ENCODE results near the gene P2RY1.

P2RY1 gene, protein sequence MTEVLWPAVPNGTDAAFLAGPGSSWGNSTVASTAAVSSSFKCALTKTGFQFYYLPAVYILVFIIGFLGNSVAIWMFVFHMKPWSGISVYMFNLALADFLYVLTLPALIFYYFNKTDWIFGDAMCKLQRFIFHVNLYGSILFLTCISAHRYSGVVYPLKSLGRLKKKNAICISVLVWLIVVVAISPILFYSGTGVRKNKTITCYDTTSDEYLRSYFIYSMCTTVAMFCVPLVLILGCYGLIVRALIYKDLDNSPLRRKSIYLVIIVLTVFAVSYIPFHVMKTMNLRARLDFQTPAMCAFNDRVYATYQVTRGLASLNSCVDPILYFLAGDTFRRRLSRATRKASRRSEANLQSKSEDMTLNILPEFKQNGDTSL
- total RNA-seq: 3.5 to 58.2 (median 32.6) reads per million in 17 experiments

GRCh38 chr3:152834776-152835600, at the start of gene P2RY1:
Gene P2RY1 (plus strand): TSS chr3:152835131. CDS start chr3:152835783, 652 bp downstream.
- DNase-seq: peak; percentile 85 to 92 (median 89)

DNA sequence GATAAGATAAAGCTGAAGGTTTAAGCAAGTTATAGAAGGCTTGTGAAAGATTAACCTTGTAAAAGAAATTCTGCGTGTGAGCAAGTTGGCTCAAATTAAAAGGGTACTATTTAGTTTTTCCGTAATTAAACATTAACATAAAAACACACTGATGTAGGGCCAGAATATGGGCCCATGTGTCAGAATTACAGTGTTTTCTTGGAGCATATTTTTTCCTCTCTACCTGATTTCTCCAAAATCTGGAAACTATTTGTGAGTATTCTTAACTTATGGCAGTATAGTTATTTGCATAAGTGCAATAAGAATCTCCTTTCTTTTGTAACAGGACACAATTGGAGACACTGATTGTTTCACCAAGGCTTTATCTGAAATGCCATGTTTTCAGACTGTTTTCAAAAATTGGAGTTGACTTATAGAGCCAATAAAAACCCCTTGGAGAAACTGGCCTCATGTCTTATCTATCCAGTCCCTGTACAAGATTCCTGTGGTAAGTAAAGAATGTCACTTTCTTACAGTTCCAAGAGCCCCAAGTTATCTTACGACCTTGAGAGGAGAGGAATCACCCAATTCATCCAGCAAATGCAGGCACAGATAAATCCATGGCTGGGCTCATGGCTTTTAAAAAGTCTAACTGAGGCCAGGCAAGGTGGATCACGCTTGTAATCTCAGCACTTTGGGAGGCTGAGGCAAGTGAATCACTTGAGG, 47.8 kb upstream of the P2RY1 start:
- DNase-seq: no peak

- DNase-seq: no peak
Observed at GRCh38 chr3:152790651-152791387, 44.1 kb upstream of the P2RY1 start.

DNA sequence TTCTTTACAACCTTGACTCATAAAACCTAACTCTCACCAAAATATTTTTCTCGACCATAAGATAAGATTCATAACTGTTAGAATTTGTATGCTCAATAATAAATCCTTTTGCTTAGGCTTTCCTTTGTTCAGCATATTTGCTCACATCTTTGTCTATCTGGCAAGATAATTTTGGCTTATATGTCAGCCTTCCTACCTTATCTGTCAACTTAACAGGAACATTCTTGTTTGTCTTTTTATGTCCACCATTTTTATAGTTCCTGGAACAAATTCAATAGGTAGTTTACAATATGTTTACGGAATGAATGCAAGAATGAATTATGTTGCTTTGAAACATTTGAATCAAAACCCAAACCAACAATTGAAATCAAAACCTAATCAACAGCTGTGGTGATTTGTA, 41.0 kb upstream of the P2RY1 start:
- no peak for DNase-seq

- DNase-seq: no peak
Observed at GRCh38 chr3:152797751-152798432, 37.0 kb upstream of the P2RY1 start.

GRCh38 chr3:152811974-152812760, 22.8 kb upstream of the P2RY1 start:
- DNase-seq: no peak

DNA sequence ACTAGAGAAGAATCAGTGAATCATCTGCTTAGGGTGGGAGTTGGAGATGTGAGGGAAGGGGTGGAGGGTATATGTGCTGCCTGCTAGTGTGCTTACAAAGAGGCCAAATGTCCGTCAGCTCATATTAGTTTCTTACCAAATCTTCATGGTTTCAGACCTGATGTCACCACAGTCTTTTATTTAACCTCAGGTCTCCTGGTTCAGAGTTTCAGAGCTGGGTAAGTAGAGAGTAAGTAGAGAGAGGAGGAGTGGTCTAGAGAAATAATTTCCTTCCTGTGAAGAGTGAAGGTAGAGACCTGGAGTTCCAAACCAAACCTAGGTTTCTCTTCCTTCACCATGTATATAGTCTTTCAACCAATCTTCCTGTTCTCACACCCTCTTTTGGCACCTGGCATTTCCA, 17.5 kb upstream of the P2RY1 start:
- DNase-seq: no peak

DNA sequence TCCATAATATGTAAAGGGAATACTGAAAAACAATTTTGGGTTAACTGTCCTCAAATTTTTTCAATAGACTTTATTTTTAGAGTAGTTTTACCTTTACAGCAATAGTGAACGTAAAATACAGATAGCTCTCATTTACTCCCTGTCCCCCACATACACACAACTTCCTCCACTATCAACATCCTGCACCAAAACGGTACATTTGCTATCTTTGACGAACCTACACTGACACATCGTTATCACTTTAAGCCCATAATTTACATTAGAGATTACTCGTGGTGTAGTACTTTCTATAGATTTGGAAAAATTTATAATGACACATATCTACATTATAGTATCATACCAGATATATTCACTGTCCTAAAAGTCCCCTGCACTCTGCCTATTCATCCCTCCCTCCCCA, 16.9 kb upstream of the P2RY1 start:
- DNase-seq: no peak

DNA sequence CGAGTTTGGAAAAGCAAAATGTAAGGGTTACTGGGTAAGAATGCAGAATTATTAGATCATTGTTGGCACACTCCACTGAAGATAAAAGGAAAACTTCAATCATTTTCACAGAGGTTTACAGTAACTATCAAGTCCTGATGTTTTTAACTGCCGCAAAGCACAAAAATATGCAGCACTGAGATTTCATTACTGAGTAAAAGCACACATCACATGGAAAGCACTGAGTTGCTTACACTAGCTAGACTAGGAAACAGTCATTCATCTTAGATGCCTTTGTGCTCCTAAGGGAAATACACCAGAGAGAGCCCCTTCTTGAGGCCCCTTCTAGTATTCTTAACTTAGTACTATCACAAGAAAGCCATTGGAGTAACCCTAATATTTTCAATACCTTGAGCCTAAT, 11.8 kb upstream of the P2RY1 start:
- DNase-seq: no peak

GRCh38 chr3:152823781-152824180, 11.2 kb upstream of the P2RY1 start:
- no peak for DNase-seq

DNA sequence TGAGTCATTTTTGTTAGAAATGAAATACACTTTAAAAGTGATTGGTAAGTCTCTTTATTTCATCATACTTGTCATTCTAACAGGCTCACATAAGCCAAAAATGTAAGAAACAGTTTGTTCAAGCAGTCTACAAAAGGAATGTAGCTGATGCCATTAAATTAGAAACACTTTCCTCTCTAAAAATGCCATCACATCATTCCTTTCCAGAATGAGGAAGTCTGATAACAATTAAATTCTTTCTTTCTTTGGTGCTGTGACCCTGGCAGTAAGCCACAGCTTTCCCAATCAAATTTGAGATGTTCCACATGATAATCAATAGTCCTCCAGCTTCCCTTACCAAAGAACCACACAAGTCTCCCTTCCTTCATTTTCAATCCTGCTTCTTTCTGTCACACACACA, 9.4 kb upstream of the P2RY1 start:
- no peak for DNase-seq

GRCh38 chr3:152826476-152826875, 8.5 kb upstream of the P2RY1 start:
- DNase-seq: no peak

DNA sequence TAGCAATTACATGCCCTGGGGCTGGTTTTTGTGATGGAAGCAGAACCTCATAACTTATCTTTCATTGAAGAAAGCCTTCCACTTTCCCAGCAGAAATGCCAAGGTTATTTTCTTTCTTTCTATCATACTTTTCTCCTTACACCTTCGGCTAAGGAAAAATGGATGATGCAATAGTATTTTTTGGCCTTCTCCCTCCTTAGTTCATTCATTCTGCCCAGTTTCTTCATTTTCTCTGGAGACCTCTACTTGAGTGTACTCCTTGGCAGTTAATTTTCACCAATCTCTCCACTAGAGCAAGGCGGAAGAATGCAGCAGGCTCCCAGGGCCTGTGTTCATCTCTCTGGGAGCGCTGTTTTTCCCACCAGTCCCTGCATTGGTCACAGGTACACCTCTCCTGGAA, 7.6 kb upstream of the P2RY1 start:
- no peak for DNase-seq

DNA sequence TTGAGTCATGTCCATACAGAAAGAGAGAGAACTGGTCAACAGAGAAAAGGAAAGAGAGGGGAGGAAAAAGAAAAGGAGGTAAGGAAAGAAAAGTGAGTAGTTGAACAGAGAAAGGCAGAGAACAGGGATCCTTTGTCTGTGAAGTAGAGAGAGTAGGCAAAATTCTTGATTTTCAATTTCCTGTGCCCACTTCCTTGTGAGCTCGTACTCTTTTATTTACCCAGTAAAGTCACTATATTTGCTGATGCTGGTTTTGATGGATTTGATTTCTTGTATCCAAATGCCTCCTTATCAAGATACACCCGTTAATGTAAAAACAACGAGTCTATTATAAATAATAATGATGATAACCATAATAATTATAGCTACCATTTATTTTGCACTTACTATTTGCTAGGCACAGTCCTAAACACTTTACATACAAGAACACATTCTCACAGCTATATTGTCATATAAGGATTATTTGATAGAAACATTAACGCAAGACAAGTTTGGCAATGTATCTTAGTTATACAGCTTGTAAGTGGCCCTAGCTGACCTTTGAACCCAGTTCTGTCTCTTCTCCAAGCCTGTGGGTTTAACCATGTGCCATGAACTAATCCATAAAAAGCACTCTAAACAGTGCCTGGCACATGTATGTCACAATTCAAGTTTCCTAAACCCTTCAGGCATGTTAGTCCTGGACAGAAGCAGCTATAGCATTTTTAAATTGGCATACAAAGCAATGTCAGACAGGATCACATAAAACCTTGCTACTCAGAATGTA, 6.7 kb upstream of the P2RY1 start:
- DNase-seq: no peak

DNA sequence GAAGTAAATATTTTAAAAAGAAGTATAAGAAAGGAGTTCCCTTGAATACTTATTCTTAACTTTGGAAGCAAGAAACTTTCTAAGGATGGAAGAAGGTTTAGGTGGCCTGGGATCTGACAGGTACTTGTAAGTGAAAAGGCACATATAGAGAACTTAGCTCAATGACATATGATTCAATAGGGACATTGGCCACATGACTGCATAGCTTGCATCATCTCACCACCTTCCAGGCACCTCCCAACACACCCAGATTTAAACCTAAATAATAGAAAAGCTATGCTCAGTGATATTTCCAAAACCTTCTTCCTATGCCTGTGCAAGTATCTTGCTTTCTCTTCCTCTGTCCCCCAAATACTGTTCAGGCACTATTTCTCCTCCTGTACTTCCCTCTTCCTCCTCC, 4.7 kb upstream of the P2RY1 start:
- DNase-seq: peak in 2 of 4 experiments; percentile 14 to 15

DNA sequence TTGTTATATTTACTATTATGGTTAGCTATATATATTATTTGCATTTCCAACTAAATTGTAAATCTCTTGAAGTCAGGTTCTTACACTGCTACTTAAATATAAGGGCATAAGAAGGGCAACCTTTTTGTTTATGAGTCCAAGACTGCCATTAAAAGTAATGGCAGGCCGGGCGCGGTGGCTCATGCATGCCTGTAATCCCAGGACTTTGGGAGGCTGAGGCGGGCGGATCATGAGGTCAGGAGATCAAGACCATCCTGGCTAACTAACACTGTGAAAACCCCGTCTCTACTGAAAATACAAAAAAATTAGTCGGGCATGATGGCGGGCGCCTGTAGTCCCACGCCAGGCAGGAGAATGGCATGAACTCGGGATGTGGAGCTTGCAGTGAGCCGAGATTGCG, 2.9 kb upstream of the P2RY1 start:
- DNase-seq: no peak

DNA sequence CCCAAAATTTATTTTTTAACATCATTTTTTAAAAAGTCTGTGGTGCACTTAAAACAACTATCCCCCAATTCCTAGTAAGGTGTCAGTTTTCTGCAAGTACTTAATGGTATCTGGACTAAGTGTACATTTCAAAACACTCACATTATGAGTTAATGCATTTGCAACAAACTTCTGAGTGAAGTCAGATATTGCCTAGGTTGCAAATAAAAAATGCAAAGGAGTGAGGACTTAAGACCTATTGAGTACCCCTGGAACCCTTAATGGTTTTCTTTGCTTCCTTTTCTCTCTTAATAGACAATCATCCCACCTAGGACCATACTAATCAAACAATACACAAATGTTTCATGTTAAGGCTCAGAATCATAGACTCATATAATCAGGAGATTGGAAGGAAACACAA, 1.8 kb upstream of the P2RY1 start:
- no peak for DNase-seq

DNA sequence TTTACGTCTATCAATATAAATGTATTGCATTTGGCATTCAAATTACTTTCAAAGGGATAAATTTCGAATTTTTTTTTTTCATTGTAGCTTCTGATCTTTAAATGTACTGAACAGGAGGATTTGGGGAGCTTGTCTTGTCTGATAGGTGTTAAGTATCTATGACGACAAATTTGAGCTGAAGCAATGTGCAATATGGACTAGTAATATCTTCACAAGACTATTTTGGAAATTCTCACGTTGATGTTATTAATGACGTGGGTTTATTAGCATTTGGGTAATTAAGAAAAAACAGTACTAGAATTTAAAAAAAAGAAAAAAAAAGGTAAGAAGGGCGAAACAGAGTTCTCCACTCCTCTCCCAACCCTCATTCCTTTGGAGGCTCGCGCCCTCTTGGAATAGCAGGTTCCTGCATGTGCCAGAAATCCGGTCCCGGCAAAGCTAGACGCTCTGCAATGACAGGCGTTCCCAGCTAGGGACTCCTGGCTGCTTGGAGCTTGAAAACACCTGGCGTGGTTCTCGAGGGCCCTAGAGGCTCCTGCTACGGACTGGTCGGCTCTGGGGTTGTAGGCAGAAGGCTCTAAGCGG, 648 bp upstream of the P2RY1 start:
- no peak for DNase-seq

- DNase-seq: peak in 3 of 4 experiments; percentile 22 to 41 (median 37)
Observed at GRCh38 chr3:152835601-152836102, 721 bp downstream of the P2RY1 start.

- no peak for DNase-seq
Observed at GRCh38 chr3:152836269-152836668, 1.3 kb downstream of the P2RY1 start.
